ENCODE measurements around the gene SOX2. TPM values are rescaled to one million over a fixed set of nuclear protein-coding genes. Genes with fewer than 3 reads are reported as not detected.

SOX2 gene
- total and polyA plus RNA-seq, 2 experiments from 2014 or later = 2.2 to 3.5 TPM

- WGBS (ENCODE audit: low lambda C conversion rate, missing lambda C conversion rate) = 81% methylated on average over 23 of the region's 23 CpGs
- peaks cover 97% of the 10 kb centered on the region for H3K27me3 ChIP-seq
- no peaks in the 10 kb centered on the region for H4K20me1 ChIP-seq (ENCODE audit: insufficient read depth, poor library complexity, severe bottlenecking)
- no peak for DNase-seq (ENCODE audit: low spot score)
- H3K9me3 ChIP-seq (ENCODE audit: low read depth) = no peaks in the 10 kb centered on the region
- no peak overlapping the region for H3K4me3 ChIP-seq
- H3K36me3 ChIP-seq (replicated peaks; ENCODE audit: insufficient read depth, low read depth) = no peaks in the 10 kb centered on the region
- H3K9me2 ChIP-seq (replicated peaks; ENCODE audit: insufficient read depth) = no peaks in the 10 kb centered on the region
- no peaks in the 10 kb centered on the region for H3K4me1 ChIP-seq (ENCODE audit: insufficient read depth)
- H2AFZ ChIP-seq = no peak overlapping the region
- H3K4me2 ChIP-seq = no peak overlapping the region
- TF ChIP-seq CTCF (IDR thresholded peaks at IDR 0.05; ENCODE audit: poor library complexity) (no peak), EZH2 (IDR thresholded peaks at IDR 0.05; ENCODE audit: borderline replicate concordance) (no peak), EZH2phosphoT487 (IDR thresholded peaks at IDR 0.05; ENCODE audit: low read depth, severe bottlenecking, unreplicated experiment) (no peak)
- H3K79me2 ChIP-seq = no peaks in the 10 kb centered on the region
- H3K27ac ChIP-seq = no peak overlapping the region
Observed at GRCh38 chr3:181719991-181720680, 8.4 kb downstream of the SOX2 start.

- H3K4me1 ChIP-seq (ENCODE audit: insufficient read depth) = peaks cover 6% of the 10 kb centered on the region
Observed at GRCh38 chr3:181721046-181721875, 9.5 kb downstream of the SOX2 start.

GRCh38 chr3:181722156-181722555, 10.4 kb downstream of the SOX2 start:
- Histone ChIP-seq H3K4me2 (no peak overlapping the region), H3K79me2 (no peaks in the 10 kb centered on the region), H3K27me3 (peaks cover 99% of the 10 kb centered on the region), H3K9me3 (ENCODE audit: low read depth) (no peaks in the 10 kb centered on the region), H4K20me1 (ENCODE audit: insufficient read depth, poor library complexity, severe bottlenecking) (no peaks in the 10 kb centered on the region), H3K9me2 (replicated peaks; ENCODE audit: insufficient read depth) (no peaks in the 10 kb centered on the region), H3K36me3 (replicated peaks; ENCODE audit: insufficient read depth, low read depth) (no peaks in the 10 kb centered on the region), H3K27ac (no peak overlapping the region), H2AFZ (no peak overlapping the region), H3K4me1 (ENCODE audit: insufficient read depth) (peaks cover 15% of the 10 kb centered on the region), H3K4me3 (no peak overlapping the region)
- DNase-seq (ENCODE audit: low spot score) = no peak
- TF ChIP-seq EZH2phosphoT487 (IDR thresholded peaks at IDR 0.05; ENCODE audit: low read depth, severe bottlenecking, unreplicated experiment) (no peak), EZH2 (IDR thresholded peaks at IDR 0.05; ENCODE audit: borderline replicate concordance) (no peak), CTCF (IDR thresholded peaks at IDR 0.05; ENCODE audit: poor library complexity) (no peak)
- WGBS (ENCODE audit: low lambda C conversion rate, missing lambda C conversion rate) = 63% methylated on average over 4 of the region's 4 CpGs

More at GRCh38 chr3:181721046-181721875, 9.5 kb downstream of the SOX2 start:
- no peak for DNase-seq (ENCODE audit: low spot score)
- no peak overlapping the region for H3K4me3 ChIP-seq
- H3K9me3 ChIP-seq (ENCODE audit: low read depth) = no peaks in the 10 kb centered on the region
- H3K4me2 ChIP-seq = no peak overlapping the region
- no peak overlapping the region for H3K27ac ChIP-seq
- no peak overlapping the region for H2AFZ ChIP-seq
- peaks cover 99% of the 10 kb centered on the region for H3K27me3 ChIP-seq
- H3K79me2 ChIP-seq = no peaks in the 10 kb centered on the region
- no peaks in the 10 kb centered on the region for H3K36me3 ChIP-seq (replicated peaks; ENCODE audit: insufficient read depth, low read depth)
- no peaks in the 10 kb centered on the region for H3K9me2 ChIP-seq (replicated peaks; ENCODE audit: insufficient read depth)
- no peak for TF ChIP-seq EZH2phosphoT487 (IDR thresholded peaks at IDR 0.05; ENCODE audit: low read depth, severe bottlenecking, unreplicated experiment)
- no peak for TF ChIP-seq EZH2 (IDR thresholded peaks at IDR 0.05; ENCODE audit: borderline replicate concordance)
- no peak for TF ChIP-seq CTCF (IDR thresholded peaks at IDR 0.05; ENCODE audit: poor library complexity)
- 61% methylated on average over 4 of the region's 4 CpGs for WGBS (ENCODE audit: low lambda C conversion rate, missing lambda C conversion rate)
- H4K20me1 ChIP-seq (ENCODE audit: insufficient read depth, poor library complexity, severe bottlenecking) = no peaks in the 10 kb centered on the region
